Bone marrow (tissue), 2 donors: ENCODE results near the gene TRIO.
"Not testable (repeated sequence)": the region's sequence is repeated elsewhere in the genome, so short reads cannot be mapped to it uniquely, and the experiment has no call there.

ENCODE experiments used
- DNase-seq, 2 donors: peaks; one replicate each; lab custom pipeline; 2025; lab: John Stamatoyannopoulos, UW

TRIO gene

GRCh38 chr5:14359069-14360043 lies 216.2 kb downstream of the TRIO start:
- DNase-seq = no peak

GRCh38 chr5:14362491-14362890 lies 219.3 kb downstream of the TRIO start:
- DNase-seq = no peak

GRCh38 chr5:14364096-14364495 lies 221.0 kb downstream of the TRIO start:
- DNase-seq = no peak

GRCh38 chr5:14364576-14365472 lies 221.7 kb downstream of the TRIO start:
- no peak for DNase-seq

- DNase-seq = no peak
These were observed 222.8 kb downstream of the TRIO start for GRCh38 chr5:14365831-14366430.

- no peak for DNase-seq
These were observed 223.6 kb downstream of the TRIO start for GRCh38 chr5:14366763-14367162.

- DNase-seq = no peak
These were observed 224.2 kb downstream of the TRIO start for GRCh38 chr5:14367364-14367763.

GRCh38 chr5:14369780-14370179 lies 226.6 kb downstream of the TRIO start:
- DNase-seq = no peak

- no peak for DNase-seq
These were observed 227.2 kb downstream of the TRIO start for GRCh38 chr5:14370386-14370785.

- no peak for DNase-seq
These were observed 230.5 kb downstream of the TRIO start for GRCh38 chr5:14373685-14374084.

GRCh38 chr5:14374100-14374499 lies 231.0 kb downstream of the TRIO start:
- DNase-seq = no peak

GRCh38 chr5:14376789-14377188 lies 233.6 kb downstream of the TRIO start:
- no peak for DNase-seq

- DNase-seq = no peak
These were observed 236.8 kb downstream of the TRIO start for GRCh38 chr5:14379739-14380497.

- no peak for DNase-seq
These were observed 237.6 kb downstream of the TRIO start for GRCh38 chr5:14380712-14381111.

GRCh38 chr5:14382640-14383039 lies 239.5 kb downstream of the TRIO start:
- DNase-seq = no peak

- no peak for DNase-seq
These were observed 240.8 kb downstream of the TRIO start for GRCh38 chr5:14383923-14384322.

GRCh38 chr5:14385019-14385418 lies 241.9 kb downstream of the TRIO start:
- DNase-seq = no peak

GRCh38 chr5:14386884-14387624 lies 243.9 kb downstream of the TRIO start:
- no peak for DNase-seq

GRCh38 chr5:14388741-14389140 lies 245.6 kb downstream of the TRIO start:
- no peak for DNase-seq

GRCh38 chr5:14392552-14392951 lies 249.4 kb downstream of the TRIO start:
- not testable (repeated sequence) for DNase-seq

GRCh38 chr5:14394365-14394764 lies 251.2 kb downstream of the TRIO start:
- no peak for DNase-seq
